GM12878 (cell line): ENCODE data around the gene SKIC8. TPM values are rescaled to one million over a fixed set of nuclear protein-coding genes. Genes with fewer than 3 reads are reported as not detected.

Source experiments
- ATAC-seq: fragments of 200-7000 bp; cut with Tn5 transposase; 3 replicates; pipeline ENCODE4 v1.9.1; 2020; ENCODE audit warnings: mild to moderate bottlenecking, moderate library complexity
- BruUV-seq: library from RNA; stranded (reverse); fragments of 400-500 nt; replicated peaks from 2 replicates; lab custom pipeline; 2021; lab: Mats Ljungman, UMichigan
- CTCF ChIA-PET: fragments of 300-600 bp; sonication (Branson Sonifier 250); formaldehyde crosslinking; extraction: SDS; loops from one replicate; lab custom pipeline; 2021; ENCODE audit warnings: inconsistent platforms; lab: Yijun Ruan, JAX
- POLR2A ChIA-PET: fragments of 350-600 bp; formaldehyde crosslinking; extraction: SDS; loops from one replicate; lab custom pipeline; 2021; ENCODE audit warnings: inconsistent platforms; lab: Charles Lee
- RAD21 ChIA-PET: fragments of 300-600 bp; sonication (Branson Sonifier 250); formaldehyde crosslinking; loops from one replicate; lab custom pipeline; 2023; ENCODE audit warnings: antibody characterized with exemption; ENCODE audit not compliant: unreplicated experiment; lab: Charles Lee
- SMC1A ChIA-PET: fragments of 300-600 bp; sonication (Branson Sonifier 250); formaldehyde crosslinking; loops from one replicate; lab custom pipeline; 2023; ENCODE audit not compliant: unreplicated experiment, uncharacterized antibody; lab: Charles Lee
- DNase-seq: peaks from one replicate; pipeline ENCODE4 v3.0.0-alpha.2; 2011; ENCODE audit warnings: low read depth, low spot score
- FAIRE-seq: peaks from 3 replicates; lab custom pipeline; 2011; peaks lifted over from hg19 to GRCh38; lab: Jason Lieb, UNC
- H2AFZ ChIP-seq: 2 replicates; pipeline ENCODE4 v1.6.0; 2011; ENCODE audit warnings: low read depth, low read length, control low read depth; ENCODE audit not compliant: control insufficient read depth
- H3K27ac ChIP-seq: 2 replicates; pipeline ENCODE4 v1.5.1; 2011; ENCODE audit warnings: control low read depth; ENCODE audit not compliant: control insufficient read depth, insufficient read depth
- H3K27me3 ChIP-seq, 2 experiments: replicated peaks in 1 of 2; 2 replicates each; pipeline versions ENCODE4 v1.6.0 to v1.6.1; 2011; ENCODE audit warnings: low read length in 1 of 2; ENCODE audit not compliant: control insufficient read depth in 2 of 2, insufficient read depth in 2 of 2
- H3K36me3 ChIP-seq, 2 experiments: 2 replicates each; pipeline ENCODE4 v1.5.1; 2011; ENCODE audit warnings: low read length in 1 of 2; ENCODE audit not compliant: control insufficient read depth in 2 of 2, insufficient read depth in 2 of 2
- H3K4me1 ChIP-seq: 2 replicates; pipeline ENCODE4 v1.6.1; 2011; ENCODE audit warnings: mild to moderate bottlenecking, low read length, moderate library complexity, mixed read lengths; ENCODE audit not compliant: control insufficient read depth, insufficient read depth
- H3K4me2 ChIP-seq: 2 replicates; pipeline ENCODE4 v1.6.0; 2011; ENCODE audit warnings: control low read depth; ENCODE audit not compliant: control insufficient read depth, insufficient read depth
- H3K4me3 ChIP-seq: fragments of 200-600 bp; sonication (generic); 2 replicates; pipeline ENCODE4 v1.5.1; 2016
- H3K79me2 ChIP-seq: 2 replicates; pipeline ENCODE4 v1.6.0; 2011; ENCODE audit warnings: low read length; ENCODE audit not compliant: control insufficient read depth, insufficient read depth
- H3K9ac ChIP-seq: 2 replicates; pipeline ENCODE4 v1.8.0; 2011; ENCODE audit warnings: low read length, control low read depth, mixed read lengths; ENCODE audit not compliant: control insufficient read depth, insufficient read depth
- H3K9me3 ChIP-seq: replicated peaks from 3 replicates; pipeline ENCODE4 v1.5.1; 2011; ENCODE audit warnings: mild to moderate bottlenecking, low read length; ENCODE audit not compliant: control insufficient read depth, insufficient read depth
- H4K20me1 ChIP-seq: 2 replicates; pipeline ENCODE4 v1.6.0; 2011; ENCODE audit not compliant: control insufficient read depth, insufficient read depth
- BHLHE40 ChIP-seq, 2 experiments: fragments of 450-650 bp in 1 of 2; IDR thresholded peaks; 2 replicates each; pipeline ENCODE4 v1.6.1; 2011 to 2017; ENCODE audit warnings: low read depth in 2 of 2, borderline replicate concordance in 1 of 2, improper control_type of control experiment in 1 of 2, low read length in 1 of 2, mild to moderate bottlenecking in 1 of 2
- RUNX3 ChIP-seq: IDR thresholded peaks from 2 replicates; pipeline ENCODE4 v1.6.1; 2012; ENCODE audit warnings: low read length, inconsistent platforms
- ZZZ3 ChIP-seq: IDR thresholded peaks from 2 replicates; pipeline ENCODE4 v1.6.1; 2011; ENCODE audit warnings: low read depth; ENCODE audit not compliant: control insufficient read depth, insufficient read length
- WGBS: methylation state at CpG from one replicate; pipeline ENCODE4 v1.1.6; 2016; ENCODE audit warnings: low lambda C conversion rate; ENCODE audit not compliant: insufficient replicate concordance, insufficient coverage; ENCODE audit errors: missing lambda C conversion rate; 5-methylcytosine and 5-hydroxymethylcytosine counted together
- in situ Hi-C: fragments of 300-500 bp; cut with MboI; formaldehyde crosslinking; loops from 9 replicates; pipeline ENCODE4 v1.14.3; 2018; ENCODE audit warnings: mixed read lengths
- intact Hi-C: fragments of 100-400 bp; cut with micrococcal nuclease; formaldehyde crosslinking; loops from one replicate; pipeline ENCODE4 v1.14.2; 2022; ENCODE audit not compliant: unreplicated experiment
- polyA plus RNA-seq, 11 experiments: library from polyadenylated mRNA; depleted of rRNA in 4 of 11; unstranded in 6 of 11; stranded (reverse) in 5 of 11; fragments of >200 nt; fragmentation: Nextera tagmentation in 4 of 11; fragmentation: Illumina TruSeq in 1 of 11; extraction: Ambion mirVana in 4 of 11; extraction: Trizol in 1 of 11; gene quantifications; 1 replicate in 1 of 11; 2 replicates in 10 of 11; pipeline versions ENCODE4 v1.2.1 to v1.2.3, GENCODE V29; 2011 to 2016; ENCODE audit warnings: inconsistent platforms in 2 of 11, missing spikeins in 2 of 11, low read depth in 1 of 11
- total RNA-seq, 4 experiments: library from RNA; depleted of rRNA in 3 of 4; stranded (reverse); fragments of >200 nt in 3 of 4; fragmentation: Illumina TruSeq in 1 of 4; extraction: Trizol in 1 of 4; gene quantifications; 2 replicates each; pipeline versions ENCODE4 v1.2.1 to v1.2.3, GENCODE V29; 2013 to 2021

Gene SKIC8
- total and polyA plus RNA-seq, 10 of the 15 experiments (the other 5 are each of a cell fraction or from before 2014, with no cell fraction given) = 57.0 to 288 (median 128) TPM

DNA sequence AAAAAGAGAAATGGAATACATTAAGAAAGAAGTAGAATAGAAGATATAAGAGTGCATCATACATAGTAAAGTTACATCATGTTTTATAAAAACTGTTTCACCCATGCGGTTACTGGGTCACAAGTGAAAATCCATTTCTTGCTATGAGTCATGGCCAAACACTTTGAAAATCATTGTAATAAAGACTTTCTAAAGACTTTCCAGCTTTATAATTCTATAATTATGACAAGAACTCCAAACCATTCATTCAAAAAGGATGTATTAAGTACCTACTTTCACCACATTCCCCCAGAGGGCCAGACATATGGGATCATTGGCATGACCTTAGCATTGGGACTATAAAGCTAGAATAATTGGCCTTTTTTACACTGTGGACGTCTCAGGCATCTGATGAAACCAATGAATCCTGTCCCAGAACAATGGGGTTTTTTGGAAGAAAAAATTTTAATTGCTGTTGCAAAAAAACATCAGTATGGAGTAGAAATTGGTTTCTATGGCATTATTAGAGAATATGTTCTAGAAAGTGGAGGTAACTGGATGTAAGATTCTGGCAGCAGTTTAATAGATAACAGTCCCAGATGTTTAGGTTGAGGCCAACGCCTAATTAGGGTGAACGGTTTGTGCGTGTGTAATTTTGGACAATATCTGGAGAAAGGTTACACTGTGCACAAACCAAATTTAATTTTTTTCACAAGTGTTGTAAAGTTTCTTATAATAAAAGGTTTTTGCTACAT lies 3.3 kb upstream of the SKIC8 start (continued):
- TF ChIP-seq ZZZ3 = no peak

DNA sequence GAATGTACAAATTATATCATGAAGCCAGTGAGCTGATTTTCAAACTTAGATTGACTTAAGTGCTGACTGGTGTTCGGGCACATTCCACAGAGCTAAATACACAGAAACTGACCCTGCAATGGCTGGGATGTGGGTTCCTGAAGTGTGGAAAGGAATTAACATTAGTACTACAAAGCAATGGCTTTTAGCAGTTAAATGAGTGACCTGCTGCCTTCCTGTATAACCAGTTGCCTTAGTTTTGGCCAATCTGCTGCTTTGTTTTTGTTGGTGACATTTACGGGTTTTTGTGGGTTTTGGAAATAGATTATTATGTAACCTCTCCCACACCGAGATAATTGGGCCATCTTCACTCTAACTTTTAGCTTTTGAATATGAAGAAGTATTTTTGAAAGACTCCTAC lies 2.4 kb upstream of the SKIC8 start:
- FAIRE-seq = no peak
- no peaks in the 10 kb centered on the region for H4K20me1 ChIP-seq
- H3K4me2 ChIP-seq = no peak overlapping the region
- WGBS = 13% methylated on average over 3 of the region's 3 CpGs
- no peaks in the 10 kb centered on the region for H3K27me3 ChIP-seq
- intact Hi-C loops = no loop called here
- no peaks in the 10 kb centered on the region; the same call in 2 of the 3 replicates for H3K9me3 ChIP-seq
- no TSS peak for BruUV-seq
- RAD21 ChIA-PET = no interaction called here
- H3K4me1 ChIP-seq = peaks cover 3% of the 10 kb centered on the region
- POLR2A ChIA-PET = interaction anchor here (0.6 to 2.5 kb wide), 2 partner anchors 10 to 102 kb away, joined by 3 to 8 read pairs; no protein-coding TSS in a partner anchor
- ATAC-seq = peak; percentile 3; the same call in 2 of the 3 replicates
- H2AFZ ChIP-seq = peak overlapping the region; percentile 25; the same call in 1 of the 2 replicates
- no peak overlapping the region for H3K9ac ChIP-seq
- H3K27ac ChIP-seq = peak overlapping the region; percentile 4
- no peak for DNase-seq
- SMC1A ChIA-PET = interaction anchor here (1.2 to 1.9 kb wide), 3 partner anchors 9 to 135 kb away, joined by 3 to 5 read pairs (median 3); no protein-coding TSS in a partner anchor
- no peaks in the 10 kb centered on the region for H3K36me3 ChIP-seq
- peaks cover 23% of the 10 kb centered on the region for H3K79me2 ChIP-seq
- no peak overlapping the region for H3K4me3 ChIP-seq
- in situ Hi-C loops = no loop called here
- CTCF ChIA-PET = interaction anchor here (0.5 to 13.8 kb wide), 6 partner anchors 9 to 408 kb away, joined by 3 to 175 read pairs (median 4); partner anchors contain the start of gene IREB2
- no peak for TF ChIP-seq BHLHE40 (IDR thresholded peaks at IDR 0.05; ENCODE audit: borderline replicate concordance in 1 of 2, low read depth in 2 of 2, low read length in 1 of 2)
- peak; percentile 40; the same call in 1 of the 2 replicates for TF ChIP-seq RUNX3
